ES-I3 (cell line): Measurements from ENCODE around the gene NOP9.

Source experiments
- H3K36me3 ChIP-seq: 2 replicates; pipeline ENCODE4 v1.6.1; 2013; ENCODE audit warnings: mild to moderate bottlenecking, low read length, control low read depth, moderate library complexity; ENCODE audit not compliant: insufficient read depth
- H3K4me1 ChIP-seq: 2 replicates; pipeline ENCODE4 v1.6.1; 2013; ENCODE audit warnings: mild to moderate bottlenecking, control low read depth, low read length; ENCODE audit not compliant: insufficient read depth
- H3K9ac ChIP-seq: 2 replicates; pipeline ENCODE4 v1.6.1; 2013; ENCODE audit warnings: low read depth, mild to moderate bottlenecking, low read length, moderate library complexity
- H3K9me3 ChIP-seq: 2 replicates; pipeline ENCODE4 v1.6.1; 2013; ENCODE audit warnings: mild to moderate bottlenecking, low read length, moderate library complexity; ENCODE audit not compliant: control insufficient read depth, insufficient read depth

NOP9 gene

DNA sequence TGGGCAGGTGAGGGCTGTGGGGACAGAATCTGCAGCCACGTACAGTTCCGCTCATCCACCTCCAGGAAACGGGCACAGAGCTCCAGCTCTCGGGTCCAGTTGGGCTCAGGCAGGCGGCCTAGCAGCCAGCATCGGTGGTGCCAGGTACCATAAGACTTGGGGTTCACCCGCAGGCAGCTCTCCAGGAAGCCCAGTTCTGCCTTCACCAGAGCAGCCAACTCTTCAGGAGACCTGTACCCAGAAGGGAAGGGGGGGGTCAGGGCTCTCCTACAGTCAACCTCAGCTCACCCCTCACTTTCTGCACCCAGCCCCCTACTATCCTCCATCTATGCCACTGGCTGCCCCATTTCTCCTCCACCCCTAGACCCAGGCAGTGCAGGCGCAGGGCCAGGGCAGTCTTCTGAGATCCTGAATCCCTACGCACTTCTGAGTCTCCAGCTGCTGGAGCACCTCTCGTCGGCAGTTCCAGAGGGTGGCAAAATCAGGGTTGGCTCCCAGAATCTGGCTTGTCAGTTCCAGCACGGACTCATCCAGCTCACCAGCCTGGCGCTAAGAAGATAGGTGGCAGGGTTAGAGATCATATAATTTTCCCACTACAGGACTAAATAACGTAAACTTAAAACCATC, 29.6 kb upstream of the NOP9 start:
- H3K9me3 ChIP-seq = no peaks in the 10 kb centered on the region
- peaks cover 16% of the 10 kb centered on the region for H3K4me1 ChIP-seq
- peak overlapping the region; percentile 77; the same call in 1 of the 2 replicates for H3K9ac ChIP-seq
- H3K36me3 ChIP-seq = no peaks in the 10 kb centered on the region

DNA sequence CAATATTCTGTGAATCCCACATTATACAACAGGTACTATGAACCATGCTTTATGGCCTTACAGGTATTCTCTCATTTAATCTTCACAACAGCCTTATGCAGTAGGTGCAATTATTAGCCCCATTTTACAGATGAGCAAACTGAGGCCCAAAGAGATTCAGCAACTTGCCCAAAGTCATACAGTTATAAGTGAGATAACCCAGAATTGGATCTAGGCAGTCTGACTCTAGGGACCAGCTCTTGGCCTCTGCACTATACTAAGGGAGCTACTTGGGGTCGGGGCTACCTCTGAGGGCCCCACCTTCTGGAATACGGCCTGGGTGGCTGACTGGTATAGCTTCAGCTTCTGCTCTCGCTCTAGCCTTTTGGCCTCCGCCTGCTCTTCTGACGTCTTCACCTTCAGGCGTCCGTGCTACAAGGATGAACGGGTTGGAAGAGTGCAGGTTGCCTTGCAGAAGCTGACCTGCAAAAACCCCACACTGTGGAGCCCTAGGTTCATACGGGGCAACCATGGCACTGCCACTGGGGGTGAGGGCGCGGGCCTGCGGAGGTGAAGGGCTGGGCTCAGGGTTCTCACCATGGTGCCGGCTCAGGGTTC, 29.0 kb upstream of the NOP9 start:
- Histone ChIP-seq H3K9me3 (no peaks in the 10 kb centered on the region), H3K4me1 (peaks cover 16% of the 10 kb centered on the region), H3K9ac (peak overlapping the region; percentile 77), H3K36me3 (no peaks in the 10 kb centered on the region)

DNA sequence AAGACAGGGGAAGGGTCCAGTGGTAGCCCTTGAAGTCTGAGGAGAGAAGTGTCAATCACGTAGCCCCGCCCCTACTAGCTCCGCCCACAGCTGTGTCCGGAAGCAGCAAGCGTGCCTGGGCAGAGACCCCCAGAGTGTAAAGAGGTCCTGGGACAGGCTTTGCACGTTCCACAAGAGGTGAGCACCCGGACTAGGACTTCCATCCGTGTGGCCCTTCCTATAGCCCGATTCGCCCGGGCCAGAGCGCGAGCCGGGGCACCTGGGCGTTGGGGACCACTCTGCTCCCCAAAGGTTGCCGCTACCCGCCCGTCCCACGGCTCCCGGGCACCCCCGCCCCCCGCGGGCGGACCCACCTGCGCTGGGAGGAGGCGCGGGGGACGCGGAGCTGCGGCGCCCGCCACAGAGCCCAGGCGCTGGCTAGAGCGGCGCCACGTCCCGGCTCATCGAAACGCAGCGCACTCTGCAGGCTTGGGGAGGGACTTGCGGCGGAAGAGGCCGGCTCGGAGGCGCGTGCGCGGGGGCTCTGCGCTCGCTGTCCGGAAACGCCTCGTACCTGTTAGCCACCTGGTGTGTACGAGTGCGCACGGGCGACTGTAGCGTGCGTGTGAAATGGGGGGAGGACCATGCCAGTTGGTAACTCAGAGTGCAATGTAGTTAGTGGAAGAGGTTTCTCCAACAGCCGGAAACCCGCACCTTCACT, 28.4 kb upstream of the NOP9 start, which contains the start of gene RABGGTA:
RABGGTA (minus strand) TSS at position 464 of the 700 bp plus-strand sequence. CDS start 482 bp downstream, outside the sequence.
- H3K9me3 ChIP-seq = no peaks in the 10 kb centered on the region
- H3K4me1 ChIP-seq = peaks cover 16% of the 10 kb centered on the region
- no peaks in the 10 kb centered on the region for H3K36me3 ChIP-seq
- H3K9ac ChIP-seq = peak within 1 kb of the TSS; percentile 77

DNA sequence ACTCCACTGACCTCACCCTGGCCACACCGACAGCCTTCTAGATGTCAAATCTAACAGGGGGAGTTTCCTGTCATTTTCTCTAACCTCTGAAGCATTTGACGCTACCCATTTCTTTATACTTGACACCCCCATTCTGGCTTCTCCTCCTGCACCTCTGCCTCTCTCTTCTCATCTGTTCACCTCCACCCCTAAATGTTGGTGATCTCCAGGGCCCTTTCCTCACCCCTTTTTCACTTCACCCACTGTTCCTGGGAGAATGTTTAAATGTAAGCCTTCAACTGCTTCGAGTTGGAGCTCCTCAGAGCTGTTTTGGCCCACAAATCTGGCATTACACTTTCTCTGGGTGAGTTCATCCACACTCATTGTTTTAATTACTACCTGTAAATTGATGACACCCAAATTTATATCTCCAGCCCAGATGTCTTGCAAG, 27.8 kb upstream of the NOP9 start:
- no peaks in the 10 kb centered on the region for H3K9me3 ChIP-seq
- H3K4me1 ChIP-seq = peaks cover 16% of the 10 kb centered on the region
- no peaks in the 10 kb centered on the region for H3K36me3 ChIP-seq
- peak overlapping the region; percentile 77 for H3K9ac ChIP-seq

DNA sequence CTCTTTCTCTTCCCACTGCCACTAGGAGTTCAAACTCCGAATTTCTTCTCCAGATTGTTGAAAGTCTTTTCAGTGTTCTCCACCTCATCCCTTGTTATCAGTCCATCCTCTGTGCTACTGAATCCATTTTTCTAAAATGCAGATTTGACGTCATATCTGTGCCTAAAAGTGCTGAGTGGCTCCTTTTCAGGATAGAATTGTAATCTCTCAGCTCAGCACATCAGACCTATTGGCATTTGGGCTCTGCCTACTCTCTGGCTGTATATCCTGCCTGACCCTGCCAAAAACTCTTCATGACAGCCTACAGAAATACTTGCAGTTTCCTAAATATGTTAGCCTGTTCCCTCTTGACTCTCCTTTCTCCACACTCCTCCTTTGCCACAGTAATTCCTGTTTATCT, 27.2 kb upstream of the NOP9 start:
- Histone ChIP-seq H3K36me3 (no peaks in the 10 kb centered on the region), H3K4me1 (peaks cover 16% of the 10 kb centered on the region), H3K9ac (no peak overlapping the region), H3K9me3 (no peaks in the 10 kb centered on the region)

DNA sequence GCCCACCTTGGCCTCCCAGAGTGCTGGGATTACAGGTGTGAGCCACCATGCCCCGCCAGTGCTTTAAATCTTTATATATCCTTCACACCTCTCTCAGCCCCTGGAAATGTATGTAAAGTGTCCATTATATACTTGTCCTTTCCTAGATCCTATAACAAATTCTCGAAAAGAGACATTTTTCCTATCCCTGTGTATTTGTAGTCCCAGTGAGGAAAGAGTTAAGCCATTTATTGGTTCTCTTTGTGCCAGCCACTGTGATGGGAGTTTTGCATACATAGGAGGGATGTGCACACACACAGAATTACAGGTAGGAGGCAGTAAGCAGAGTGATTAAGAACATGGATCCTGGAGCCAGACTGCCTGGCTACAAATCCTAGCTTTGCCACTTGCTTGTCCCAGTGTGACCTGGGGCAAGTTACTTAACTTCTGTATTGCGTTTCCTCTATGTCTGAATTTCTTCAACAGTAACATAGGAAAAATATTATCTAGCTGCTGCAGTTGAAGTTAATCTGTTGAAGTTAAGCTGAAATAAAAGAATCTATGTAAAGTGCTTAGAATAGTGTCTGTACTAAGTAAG, 26.1 kb upstream of the NOP9 start:
- Histone ChIP-seq H3K9me3 (no peaks in the 10 kb centered on the region), H3K36me3 (no peaks in the 10 kb centered on the region), H3K9ac (no peak overlapping the region), H3K4me1 (peaks cover 16% of the 10 kb centered on the region)

DNA sequence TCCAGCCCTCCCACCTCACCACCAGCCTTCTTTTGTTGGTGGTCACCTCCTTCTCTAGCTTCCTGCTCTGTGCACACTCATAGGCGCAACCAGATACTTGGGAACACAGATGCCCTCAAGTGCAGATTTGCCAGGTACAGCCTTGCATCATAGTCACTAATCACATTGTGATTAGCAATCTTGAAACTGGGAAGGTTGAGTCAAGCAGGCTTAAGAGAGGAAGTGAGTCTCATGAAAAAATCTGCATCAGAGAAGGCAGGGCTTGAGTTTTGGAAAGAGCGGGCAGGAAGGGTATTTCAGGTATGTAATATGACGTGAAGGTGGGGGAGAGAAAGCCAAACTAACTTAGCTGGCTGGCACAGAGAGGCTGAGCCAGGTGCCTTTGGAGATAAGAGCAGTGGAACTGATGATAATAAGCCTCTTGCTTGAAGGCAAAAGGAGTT, 25.5 kb upstream of the NOP9 start:
- H3K9me3 ChIP-seq = no peaks in the 10 kb centered on the region
- H3K4me1 ChIP-seq = peaks cover 16% of the 10 kb centered on the region
- no peaks in the 10 kb centered on the region for H3K36me3 ChIP-seq
- 0 out of 2 replicates have a peak overlapping the region, but pooled peaks have one; percentile 4 for H3K9ac ChIP-seq

DNA sequence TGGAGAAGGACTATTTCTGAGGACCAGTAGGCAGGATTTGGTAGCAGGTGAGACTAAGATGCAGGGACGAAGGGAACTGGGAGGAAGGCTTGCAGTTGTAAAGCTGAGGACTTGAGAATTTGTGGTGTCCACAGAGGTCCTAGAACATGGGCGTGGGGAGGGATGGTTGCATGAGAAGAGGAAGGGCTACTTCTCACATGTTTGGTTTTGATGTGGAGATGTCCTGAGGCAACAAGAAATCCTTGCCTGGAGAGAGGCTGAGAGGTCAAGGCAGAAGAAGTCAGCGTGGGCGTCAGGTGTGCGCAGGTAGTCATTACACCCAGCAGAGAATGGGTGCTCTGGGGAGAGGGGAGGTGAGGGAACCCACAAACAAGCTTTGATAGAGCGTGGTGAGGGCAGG, 22.6 kb upstream of the NOP9 start:
- Histone ChIP-seq H3K9me3 (no peaks in the 10 kb centered on the region), H3K4me1 (peaks cover 13% of the 10 kb centered on the region), H3K36me3 (no peaks in the 10 kb centered on the region), H3K9ac (no peak overlapping the region)

DNA sequence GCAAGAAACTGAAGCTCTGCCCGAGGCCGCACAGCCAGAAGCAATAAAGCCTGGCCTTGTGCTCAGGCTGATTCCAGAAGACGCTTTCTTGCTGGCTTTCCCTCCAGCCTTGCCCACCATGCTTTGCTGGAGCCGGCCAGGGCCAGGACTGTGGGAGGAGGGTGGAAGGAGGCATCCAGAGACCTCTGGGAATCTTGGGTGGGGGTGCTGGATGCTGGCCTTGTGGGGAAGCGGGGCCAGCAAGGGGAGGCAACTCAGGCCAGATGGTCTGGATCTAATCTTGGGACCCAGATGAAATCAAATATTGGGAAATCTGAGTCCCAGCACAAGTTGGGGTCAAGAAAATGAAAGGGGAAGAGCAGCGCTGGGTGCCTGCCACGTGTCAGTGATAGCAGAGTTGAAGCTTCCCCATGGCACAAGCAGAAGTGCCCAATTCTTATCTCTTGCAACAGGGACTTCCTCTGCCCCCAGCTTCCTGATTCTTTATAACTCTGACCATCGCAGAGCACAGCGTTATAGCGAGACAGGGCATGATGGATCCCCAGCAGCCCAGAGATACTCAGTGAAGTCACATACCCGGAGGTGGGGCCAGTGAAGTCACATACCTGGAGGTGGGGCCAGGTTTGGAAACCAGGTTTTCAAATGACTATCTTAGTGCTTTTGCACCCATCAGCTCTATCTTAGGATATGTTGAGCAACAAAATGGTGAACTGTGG, 21.9 kb upstream of the NOP9 start:
- H3K9me3 ChIP-seq = no peaks in the 10 kb centered on the region
- H3K36me3 ChIP-seq = no peaks in the 10 kb centered on the region
- H3K9ac ChIP-seq = no peak overlapping the region
- peaks cover 11% of the 10 kb centered on the region for H3K4me1 ChIP-seq

DNA sequence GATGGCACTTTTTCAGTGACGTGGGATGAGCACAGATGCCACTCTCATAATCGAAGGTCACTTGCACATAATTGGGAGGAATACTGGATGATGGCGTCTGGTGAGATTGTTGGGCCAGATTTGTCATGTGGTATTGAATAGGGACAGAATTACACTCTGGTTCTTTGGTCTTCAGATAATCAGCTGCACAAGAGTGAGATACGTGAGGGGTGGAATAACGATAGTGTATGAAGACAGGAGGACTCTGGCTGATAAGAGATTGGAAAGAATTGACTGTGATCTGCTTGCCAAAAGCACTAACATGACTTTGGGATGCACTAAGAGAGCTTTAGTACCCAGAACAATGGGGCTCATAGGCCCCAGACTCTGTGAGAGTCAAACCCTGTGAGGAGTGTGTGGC, 21.2 kb upstream of the NOP9 start:
- Histone ChIP-seq H3K9me3 (no peaks in the 10 kb centered on the region), H3K9ac (no peak overlapping the region), H3K36me3 (no peaks in the 10 kb centered on the region), H3K4me1 (peaks cover 10% of the 10 kb centered on the region)

DNA sequence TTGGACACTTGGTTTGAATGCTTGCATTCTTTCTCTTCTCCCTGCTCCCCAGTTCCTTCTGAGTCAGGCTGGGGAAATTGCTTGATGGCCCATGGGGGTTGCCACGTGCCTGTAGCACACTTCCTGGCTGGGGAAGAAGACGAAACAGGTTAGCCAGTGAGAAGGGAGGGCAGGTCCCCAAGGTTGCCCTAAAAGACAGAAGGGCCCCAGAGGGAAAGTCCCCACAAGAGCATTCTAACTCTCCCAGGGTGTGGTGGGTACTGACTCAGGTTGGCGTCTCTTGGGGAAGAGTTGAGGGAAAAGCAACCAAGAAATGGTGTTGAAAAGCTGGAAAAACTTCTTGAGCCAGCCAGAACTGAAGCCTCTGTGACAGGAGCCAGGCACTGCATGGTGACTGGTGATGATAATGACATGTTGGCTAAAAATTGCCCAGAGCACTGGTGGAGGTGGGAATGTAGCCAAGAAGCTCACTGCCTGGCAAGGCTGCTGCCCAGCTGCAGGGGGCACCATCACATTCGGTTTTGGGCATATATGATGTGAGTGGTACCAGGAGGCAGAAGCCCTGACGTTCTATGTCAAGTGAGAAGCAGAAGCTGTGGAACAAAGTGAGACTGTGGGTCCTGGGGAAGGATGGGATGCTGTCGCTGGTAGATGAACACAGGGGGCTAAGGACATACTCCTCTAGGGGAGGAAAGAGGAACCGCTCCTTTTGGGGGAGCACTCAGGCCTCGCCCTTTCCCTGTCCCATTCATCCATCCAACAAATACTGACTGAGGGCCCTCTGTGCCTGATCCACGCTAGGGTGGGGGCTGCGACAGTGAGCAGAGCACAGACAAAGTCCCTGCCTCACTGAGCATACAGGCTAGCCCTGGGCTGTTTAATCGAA, 20.1 kb upstream of the NOP9 start:
- Histone ChIP-seq H3K9ac (no peak overlapping the region), H3K36me3 (no peaks in the 10 kb centered on the region), H3K4me1 (no peaks in the 10 kb centered on the region), H3K9me3 (no peaks in the 10 kb centered on the region)

DNA sequence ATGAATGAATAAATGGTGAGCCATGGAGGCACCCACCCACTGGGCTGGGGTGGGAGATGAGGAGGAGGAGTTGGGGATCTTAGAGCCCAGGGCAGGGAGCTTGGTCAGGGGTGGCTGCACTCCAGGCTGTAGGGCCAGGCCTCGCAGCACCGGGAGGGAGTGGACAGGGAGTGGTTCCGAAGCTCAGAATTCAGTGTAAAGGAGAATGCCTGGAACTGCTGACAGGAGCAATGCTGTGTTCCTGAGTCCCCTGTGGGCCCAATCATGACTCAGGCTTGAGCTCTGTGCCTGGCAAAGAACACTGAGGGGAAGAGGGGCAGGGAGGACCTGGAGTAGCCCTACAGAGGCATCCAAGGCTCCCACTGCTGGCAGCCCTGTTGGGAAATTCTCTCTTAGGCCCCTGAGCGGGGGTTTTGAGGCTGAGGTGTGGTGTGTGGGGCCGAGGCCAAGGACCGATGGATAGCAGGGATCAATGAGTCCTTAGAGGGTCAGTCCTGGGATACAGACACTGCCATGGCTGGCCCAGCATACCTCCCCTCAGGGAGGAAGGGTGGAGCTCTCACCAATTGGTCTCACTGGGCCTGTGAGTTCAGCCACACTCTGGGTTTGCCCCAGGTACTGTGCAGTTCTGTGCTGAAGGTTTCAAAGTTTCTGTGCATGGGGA, 18.7 kb upstream of the NOP9 start:
- H3K9ac ChIP-seq = no peak overlapping the region
- no peaks in the 10 kb centered on the region for H3K4me1 ChIP-seq
- no peaks in the 10 kb centered on the region for H3K9me3 ChIP-seq
- H3K36me3 ChIP-seq = no peaks in the 10 kb centered on the region

DNA sequence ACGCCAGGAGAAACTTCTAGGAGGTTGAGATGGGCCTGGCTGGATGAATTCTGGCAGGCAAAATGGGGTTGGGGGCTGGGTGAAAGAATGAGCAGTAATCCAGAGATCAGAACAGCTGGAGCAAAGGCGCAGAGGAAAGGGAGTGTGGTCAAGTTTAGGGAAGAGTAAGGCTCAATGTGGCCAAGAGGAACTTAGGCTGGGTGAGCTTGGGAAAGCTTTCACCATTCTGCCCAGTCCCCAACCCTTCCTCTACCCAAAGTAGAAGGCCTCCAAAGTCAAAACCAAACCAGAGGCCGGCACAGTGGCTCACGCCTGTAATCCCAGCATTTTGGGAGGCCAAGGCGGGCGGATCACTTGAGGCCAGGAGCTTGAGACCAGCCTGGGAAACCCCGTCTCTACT, 18.0 kb upstream of the NOP9 start:
- Histone ChIP-seq H3K9me3 (no peaks in the 10 kb centered on the region), H3K36me3 (no peaks in the 10 kb centered on the region), H3K9ac (no peak overlapping the region), H3K4me1 (no peaks in the 10 kb centered on the region)
